Panc1 (cell line): ENCODE data around the gene NOL4L. TPM values are rescaled to one million over a fixed set of nuclear protein-coding genes. Genes with fewer than 3 reads are reported as not detected.

Experiments
- ATAC-seq: fragments of 200-7000 bp; cut with Tn5 transposase; 2 replicates; pipeline ENCODE4 v1.9.1; 2020; ENCODE audit warnings: mild to moderate bottlenecking, moderate library complexity
- BruUV-seq: library from RNA; stranded (reverse); fragments of 400-500 nt; replicated peaks from 2 replicates; lab custom pipeline; 2021; lab: Mats Ljungman, UMichigan
- CTCF ChIA-PET: fragments of 300-600 bp; sonication (Branson Sonifier 250); formaldehyde crosslinking; loops from one replicate; lab custom pipeline; 2022; ENCODE audit warnings: antibody characterized with exemption; lab: Charles Lee
- POLR2A ChIA-PET: fragments of 300-600 bp; sonication (Branson Sonifier 250); formaldehyde crosslinking; loops from one replicate; lab custom pipeline; 2022; ENCODE audit warnings: antibody characterized with exemption; lab: Charles Lee
- DNase-seq: peaks from one replicate; pipeline ENCODE4 v3.0.0-alpha.2; 2010; ENCODE audit warnings: low read depth, low spot score
- H3K27ac ChIP-seq: 2 replicates; pipeline ENCODE4 v1.5.1; 2011; ENCODE audit warnings: mild to moderate bottlenecking, low read length, inconsistent platforms
- H3K27me3 ChIP-seq: fragments of 200-500 bp; sonication (Bioruptor generic); 2 replicates; pipeline ENCODE4 v1.6.0; 2014; ENCODE audit warnings: low read length, inconsistent platforms; ENCODE audit not compliant: control insufficient read depth, insufficient read depth
- H3K36me3 ChIP-seq: fragments of 200-500 bp; sonication (Bioruptor generic); 2 replicates; pipeline ENCODE4 v1.5.1; 2014; ENCODE audit warnings: inconsistent platforms, mild to moderate bottlenecking, low read length, moderate library complexity; ENCODE audit not compliant: control insufficient read depth, insufficient read depth
- H3K4me1 ChIP-seq: 2 replicates; pipeline ENCODE4 v1.5.1; 2011; ENCODE audit warnings: inconsistent platforms, mild to moderate bottlenecking, low read length, moderate library complexity; ENCODE audit not compliant: control insufficient read depth, insufficient read depth
- H3K4me3 ChIP-seq, 2 experiments: 2 replicates each; pipeline ENCODE4 v1.5.1; 2011 to 2012; ENCODE audit warnings: low read depth in 2 of 2, low read length in 2 of 2, mild to moderate bottlenecking in 2 of 2, inconsistent platforms in 1 of 2, moderate library complexity in 1 of 2
- H3K9me3 ChIP-seq: fragments of 200-500 bp; sonication (Bioruptor generic); 2 replicates; pipeline ENCODE4 v1.5.1; 2014; ENCODE audit warnings: low read depth, mild to moderate bottlenecking, inconsistent platforms, low read length, moderate library complexity; ENCODE audit not compliant: control insufficient read depth, insufficient read depth
- REST ChIP-seq, 2 experiments: IDR thresholded peaks; 2 replicates each; pipeline ENCODE4 v1.6.1; 2011 to 2012; ENCODE audit warnings: low read depth in 2 of 2, control low read depth in 1 of 2, low read length in 1 of 2, mild to moderate bottlenecking in 1 of 2, moderate library complexity in 1 of 2; ENCODE audit not compliant: insufficient read depth in 1 of 2
- SIN3A ChIP-seq: IDR thresholded peaks from 2 replicates; pipeline ENCODE4 v1.6.1; 2012; ENCODE audit warnings: low read depth, mild to moderate bottlenecking, low read length, moderate library complexity, borderline replicate concordance; ENCODE audit not compliant: insufficient read depth
- in situ Hi-C: cut with HindIII; loops from 2 replicates; pipeline ENCODE4 v1.10.0; 2016; ENCODE audit warnings: low sequenced_read_pairs, low pct_unique_long_range_greater_than_20kb
- intact Hi-C: fragments of 100-400 bp; cut with micrococcal nuclease; formaldehyde crosslinking; loops from one replicate; pipeline ENCODE4 v1.10.0; 2022; ENCODE audit not compliant: unreplicated experiment
- total RNA-seq: library from RNA; stranded (reverse); gene quantifications from one replicate; pipeline ENCODE4 v1.2.1, GENCODE V29; 2021; ENCODE audit not compliant: unreplicated experiment
- TF ChIP-seq, protein P1 (sequence below): fragments of 450-650 bp; IDR thresholded peaks from 2 replicates; pipeline ENCODE4 v1.5.1; 2017; ENCODE audit warnings: mild to moderate bottlenecking

NOL4L gene
- total RNA-seq, 1 experiment from 2014 or later = 21.6 TPM

DNA sequence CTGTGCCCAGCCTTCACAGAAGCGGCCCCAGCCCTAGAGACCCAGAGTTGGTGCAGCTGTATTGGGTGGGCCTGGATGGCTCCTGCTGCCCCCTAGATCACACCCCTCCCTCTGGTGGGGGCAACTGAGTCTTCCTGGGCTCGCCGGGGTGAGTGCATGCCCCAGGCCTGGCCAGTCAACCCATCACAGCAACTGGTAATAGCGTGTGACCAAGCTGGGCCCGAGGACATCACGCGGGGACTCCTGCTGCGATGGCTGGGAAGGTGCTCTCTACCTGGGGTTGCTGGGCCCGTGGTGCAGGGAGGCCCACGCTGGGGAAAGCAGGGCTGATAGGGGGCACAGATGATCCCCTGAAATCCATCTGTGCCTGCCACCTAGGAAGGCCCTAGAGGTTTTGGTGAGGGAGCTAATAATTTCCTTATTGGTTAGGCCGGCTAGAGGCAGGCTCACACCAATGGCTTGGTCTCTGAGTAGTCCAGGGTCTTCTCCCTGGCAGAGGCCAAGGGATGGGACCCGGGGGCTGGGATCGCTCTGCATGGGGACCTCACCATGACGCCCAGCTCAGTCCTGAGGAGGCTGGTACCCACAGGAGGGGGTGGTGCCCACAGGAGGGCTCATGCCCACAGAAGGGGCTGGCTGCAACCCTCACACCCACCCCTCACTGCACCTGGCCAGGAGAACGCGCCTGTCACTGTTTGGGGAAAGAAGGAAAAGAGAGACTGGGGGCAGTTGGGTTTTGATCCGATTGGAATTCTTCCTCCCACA, 123.1 kb downstream of the NOL4L start:
- TF ChIP-seq SIN3A = no peak
- TF ChIP-seq, protein P1, sequence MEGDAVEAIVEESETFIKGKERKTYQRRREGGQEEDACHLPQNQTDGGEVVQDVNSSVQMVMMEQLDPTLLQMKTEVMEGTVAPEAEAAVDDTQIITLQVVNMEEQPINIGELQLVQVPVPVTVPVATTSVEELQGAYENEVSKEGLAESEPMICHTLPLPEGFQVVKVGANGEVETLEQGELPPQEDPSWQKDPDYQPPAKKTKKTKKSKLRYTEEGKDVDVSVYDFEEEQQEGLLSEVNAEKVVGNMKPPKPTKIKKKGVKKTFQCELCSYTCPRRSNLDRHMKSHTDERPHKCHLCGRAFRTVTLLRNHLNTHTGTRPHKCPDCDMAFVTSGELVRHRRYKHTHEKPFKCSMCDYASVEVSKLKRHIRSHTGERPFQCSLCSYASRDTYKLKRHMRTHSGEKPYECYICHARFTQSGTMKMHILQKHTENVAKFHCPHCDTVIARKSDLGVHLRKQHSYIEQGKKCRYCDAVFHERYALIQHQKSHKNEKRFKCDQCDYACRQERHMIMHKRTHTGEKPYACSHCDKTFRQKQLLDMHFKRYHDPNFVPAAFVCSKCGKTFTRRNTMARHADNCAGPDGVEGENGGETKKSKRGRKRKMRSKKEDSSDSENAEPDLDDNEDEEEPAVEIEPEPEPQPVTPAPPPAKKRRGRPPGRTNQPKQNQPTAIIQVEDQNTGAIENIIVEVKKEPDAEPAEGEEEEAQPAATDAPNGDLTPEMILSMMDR = no peak
- TF ChIP-seq REST (IDR thresholded peaks at IDR 0.05; ENCODE audit: insufficient read depth in 1 of 2, low read depth in 2 of 2, low read length in 1 of 2) = no peak
- Histone ChIP-seq H3K27me3 (no peaks in the 10 kb centered on the region), H3K9me3 (no peaks in the 10 kb centered on the region), H3K4me1 (peaks cover 16% of the 10 kb centered on the region), H3K4me3 (no peak overlapping the region), H3K27ac (no peak overlapping the region), H3K36me3 (no peaks in the 10 kb centered on the region)
- ATAC-seq = no peak
- intact Hi-C loops = no loop called here
- DNase-seq = no peak
- no TSS peak for BruUV-seq
- CTCF ChIA-PET = no interaction called here
- POLR2A ChIA-PET = no interaction called here
- in situ Hi-C loops = no loop called here

- BruUV-seq = no TSS peak
- CTCF ChIA-PET = no interaction called here
- H3K4me3 ChIP-seq = no peak overlapping the region
- no peaks in the 10 kb centered on the region for H3K36me3 ChIP-seq
- POLR2A ChIA-PET = interaction anchor here (0.6 kb wide), 2 partner anchors 19 to 30 kb away, joined by 4 to 5 read pairs; no protein-coding TSS in a partner anchor
- H3K9me3 ChIP-seq = no peaks in the 10 kb centered on the region
- ATAC-seq (no peak), DNase-seq (no peak)
- no peak overlapping the region for H3K27ac ChIP-seq
- H3K27me3 ChIP-seq = no peaks in the 10 kb centered on the region
- peaks cover 21% of the 10 kb centered on the region for H3K4me1 ChIP-seq
- in situ Hi-C loops (no loop called here), intact Hi-C loops (no loop called here)
- TF ChIP-seq, protein P1 = no peak
Observed at GRCh38 chr20:32460683-32461320, 124.3 kb downstream of the NOL4L start.
